PC-9 (cell line): ENCODE data around the gene ANGPTL2.

Experiments
- CTCF ChIP-seq: fragments of 200-600 bp; sonication (generic); conservative IDR thresholded peaks from 2 replicates; pipeline ENCODE4 v1.6.1; 2017; ENCODE audit warnings: mixed run types, antibody characterized with exemption, mild to moderate bottlenecking, moderate library complexity
- EZH2 ChIP-seq: fragments of 200-600 bp; sonication (generic); IDR thresholded peaks from 2 replicates; pipeline ENCODE4 v1.8.0; 2017; ENCODE audit warnings: antibody characterized with exemption, low read depth

DNA sequence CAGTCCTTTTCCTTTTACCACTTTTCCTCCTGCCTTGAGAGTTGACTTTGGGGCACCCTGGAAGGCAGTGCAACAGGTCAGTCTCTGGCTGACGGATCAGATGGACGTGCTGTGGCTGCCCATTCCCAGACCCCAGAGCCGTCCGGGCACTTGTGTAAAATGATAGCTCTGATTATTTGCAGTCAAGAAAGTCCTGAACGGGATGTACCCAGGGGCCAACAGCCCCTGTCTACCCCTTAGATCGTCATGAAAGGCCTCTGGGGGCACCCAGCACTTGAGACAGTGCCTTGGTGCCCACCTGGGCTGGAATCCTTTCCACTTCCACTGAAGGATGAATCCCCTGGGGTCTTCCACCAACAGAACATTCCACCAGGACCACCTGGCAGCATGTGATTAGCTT lies 17.7 kb upstream of the ANGPTL2 start:
- no peak for TF ChIP-seq CTCF
- TF ChIP-seq EZH2 = no peak
